ENCODE measurements around the gene RHOF. TPM values are rescaled to one million over a fixed set of nuclear protein-coding genes. Genes with fewer than 3 reads are reported as not detected.
A peak's percentile ranks its signal among the peaks of the same experiment; 100 is the strongest.

The RHOF gene
- total and polyA plus RNA-seq, 2 of the 8 experiments (the other 6 are each of a cell fraction or from before 2014, with no cell fraction given) = 23.8 to 31.9 TPM

DNA sequence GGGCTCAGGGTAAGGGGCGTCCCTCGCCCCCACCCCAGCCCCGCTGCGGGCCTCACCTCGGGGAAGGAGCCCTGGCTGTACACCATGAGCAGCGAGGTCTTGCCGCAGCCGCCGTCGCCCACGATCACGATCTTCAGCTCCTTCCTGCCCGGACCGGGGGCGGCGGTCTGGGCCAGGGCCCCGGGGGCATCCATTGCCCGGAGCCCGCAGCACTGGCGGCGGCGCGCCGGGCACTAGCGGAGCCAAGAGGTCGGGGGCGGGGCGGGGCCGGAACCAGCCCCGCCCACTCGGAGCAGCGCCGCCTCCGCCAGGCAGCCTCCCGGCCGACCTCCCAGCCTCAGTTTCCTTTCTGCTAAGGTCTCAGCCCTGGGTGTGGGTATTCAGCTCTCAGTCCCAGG lies at the start of gene RHOF (continued):
- TF ChIP-seq PHF8 (conservative IDR thresholded peaks at IDR 0.05; ENCODE audit: low read depth, low read length) = peak; percentile 52; the same call in 1 of the 2 replicates
- TF ChIP-seq, protein P1, sequence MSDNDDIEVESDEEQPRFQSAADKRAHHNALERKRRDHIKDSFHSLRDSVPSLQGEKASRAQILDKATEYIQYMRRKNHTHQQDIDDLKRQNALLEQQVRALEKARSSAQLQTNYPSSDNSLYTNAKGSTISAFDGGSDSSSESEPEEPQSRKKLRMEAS (IDR thresholded peaks at IDR 0.05) = no peak
- TF ChIP-seq TAF7 (optimal IDR thresholded peaks at IDR 0.05; ENCODE audit: borderline replicate concordance, low read depth, low read length) = peak; percentile 50
- no peak for TF ChIP-seq GABPA (IDR thresholded peaks at IDR 0.05; ENCODE audit: borderline replicate concordance, insufficient read depth, low read length)
- TF ChIP-seq SP1 (IDR thresholded peaks at IDR 0.05; ENCODE audit: low read depth, low read length) = 0 out of 2 replicates have a peak, but pooled peaks have one; percentile 32
- peak; percentile 29; the same call in 1 of the 2 replicates for TF ChIP-seq TBP (IDR thresholded peaks at IDR 0.05; ENCODE audit: low read depth, low read length)
